Bronchial epithelial cell (primary cell): ENCODE measurements around the gene RAD18. TPM values are rescaled to one million over a fixed set of nuclear protein-coding genes. Genes with fewer than 3 reads are reported as not detected.

Experiments
- DNase-seq: peaks from one replicate; pipeline ENCODE4 v3.0.0-alpha.2; 2010; ENCODE audit warnings: low read depth
- FAIRE-seq: peaks from 2 replicates; lab custom pipeline; 2011; peaks lifted over from hg19 to GRCh38; lab: Jason Lieb, UNC
- H3K27me3 ChIP-seq: 2 replicates; pipeline ENCODE4 v1.5.1; 2011; ENCODE audit warnings: low read length; ENCODE audit not compliant: control insufficient read depth, insufficient read depth
- H3K36me3 ChIP-seq: 2 replicates; pipeline ENCODE4 v1.5.1; 2011; ENCODE audit warnings: low read length; ENCODE audit not compliant: control insufficient read depth, insufficient read depth
- H3K4me3 ChIP-seq: 2 replicates; pipeline ENCODE4 v1.5.1; 2011; ENCODE audit warnings: mild to moderate bottlenecking, low read depth, low read length, control low read depth
- CTCF ChIP-seq: IDR thresholded peaks from 2 replicates; pipeline ENCODE4 v1.5.1; 2011; ENCODE audit warnings: mild to moderate bottlenecking, moderate library complexity, low read length, control low read depth, inconsistent platforms; ENCODE audit not compliant: insufficient read depth, severe bottlenecking
- total RNA-seq: library from RNA; depleted of rRNA; stranded (reverse); fragments of >200 nt; gene quantifications from 2 replicates; pipeline ENCODE4 v1.2.1, GENCODE V29; 2014

The RAD18 gene
- total RNA-seq, 1 donor from 2014 or later = 3.9 TPM

- Histone ChIP-seq H3K36me3 (no peaks in the 10 kb centered on the region), H3K27me3 (no peaks in the 10 kb centered on the region), H3K4me3 (no peak overlapping the region)
- DNase-seq (no peak), FAIRE-seq (no peak)
- TF ChIP-seq CTCF = no peak
Measured at GRCh38 chr3:8903191-8903590, 60.1 kb downstream of the RAD18 start.

- DNase-seq (peak; percentile 3), FAIRE-seq (no peak)
- Histone ChIP-seq H3K27me3 (no peaks in the 10 kb centered on the region), H3K36me3 (no peaks in the 10 kb centered on the region), H3K4me3 (no peak overlapping the region)
- TF ChIP-seq CTCF = no peak
Measured at GRCh38 chr3:8900869-8901268, 62.4 kb downstream of the RAD18 start.

- no peak for TF ChIP-seq CTCF
- H3K27me3 ChIP-seq = no peaks in the 10 kb centered on the region
- DNase-seq = peak; percentile 4
- no peaks in the 10 kb centered on the region for H3K36me3 ChIP-seq
- no peak overlapping the region for H3K4me3 ChIP-seq
- FAIRE-seq = no peak
Measured at GRCh38 chr3:8899876-8900460, 63.3 kb downstream of the RAD18 start.

GRCh38 chr3:8895829-8896228, 67.4 kb downstream of the RAD18 start:
- no peak for TF ChIP-seq CTCF
- no peaks in the 10 kb centered on the region for H3K27me3 ChIP-seq
- H3K4me3 ChIP-seq = no peak overlapping the region
- no peaks in the 10 kb centered on the region for H3K36me3 ChIP-seq
- no peak for DNase-seq
- no peak for FAIRE-seq

- FAIRE-seq = no peak
Measured at GRCh38 chr3:8893001-8893400, 70.3 kb downstream of the RAD18 start.

More at GRCh38 chr3:8893001-8893400, 70.3 kb downstream of the RAD18 start:
- Histone ChIP-seq H3K4me3 (no peak overlapping the region), H3K36me3 (no peaks in the 10 kb centered on the region), H3K27me3 (no peaks in the 10 kb centered on the region)
- DNase-seq = no peak
- TF ChIP-seq CTCF = no peak
